WTC11 (cell line): ENCODE data around the gene CIAPIN1. TPM values are rescaled to one million over a fixed set of nuclear protein-coding genes. Genes with fewer than 3 reads are reported as not detected.

Source experiments
- ATAC-seq: fragments of 200-7000 bp; cut with Tn5 transposase; 2 replicates; pipeline ENCODE4 v1.10.0; 2021; ENCODE audit warnings: mild to moderate bottlenecking, moderate library complexity
- Bru-seq: library from RNA; stranded (reverse); fragments of 400-500 nt; gene quantifications from one replicate; lab custom pipeline; 2021; lab: Mats Ljungman, UMichigan
- CTCF ChIA-PET: fragments of 300-600 bp; sonication (Branson Sonifier 250); formaldehyde crosslinking; loops from one replicate; lab custom pipeline; 2021; ENCODE audit warnings: antibody characterized with exemption; lab: Charles Lee
- POLR2A ChIA-PET: fragments of 350-600 bp; sonication (Branson Sonifier 250); formaldehyde crosslinking; loops from one replicate; lab custom pipeline; 2021; ENCODE audit warnings: antibody characterized with exemption; lab: Charles Lee
- DNase-seq: peaks from one replicate; pipeline ENCODE4 v3.0.0; 2021; ENCODE audit warnings: low spot score
- H3K27ac Mint-ChIP-seq: 2 replicates; pipeline ENCODE4 v1.8.0; 2021; ENCODE audit warnings: mixed read lengths
- H3K27me3 Mint-ChIP-seq: 2 replicates; pipeline ENCODE4 v1.8.0; 2021; ENCODE audit warnings: low read depth, mild to moderate bottlenecking, moderate library complexity, mixed read lengths
- H3K36me3 Mint-ChIP-seq: 2 replicates; pipeline ENCODE4 v1.8.0; 2021; ENCODE audit warnings: mixed read lengths
- H3K4me1 Mint-ChIP-seq: 2 replicates; pipeline ENCODE4 v1.8.0; 2022; ENCODE audit warnings: mixed read lengths
- H3K4me3 Mint-ChIP-seq: 2 replicates; pipeline ENCODE4 v1.8.0; 2021; ENCODE audit warnings: mild to moderate bottlenecking, moderate library complexity, mixed read lengths
- H3K9me3 Mint-ChIP-seq: 2 replicates; pipeline ENCODE4 v1.8.0; 2021; ENCODE audit warnings: mixed read lengths
- AR ChIP-seq: fragments of 250-450 bp; sonication (Bioruptor Pico); IDR thresholded peaks from 2 replicates; pipeline ENCODE4 v1.9.0; 2021; ENCODE audit warnings: mild to moderate bottlenecking
- ARID4B ChIP-seq: sonication (generic); formaldehyde crosslinking; IDR thresholded peaks from 2 replicates; pipeline ENCODE4 v1.8.0; 2023; ENCODE audit warnings: missing genetic modification reagents, mild to moderate bottlenecking, borderline replicate concordance
- ELF4 ChIP-seq: sonication (generic); formaldehyde crosslinking; IDR thresholded peaks from 2 replicates; pipeline ENCODE4 v1.8.1; 2022; ENCODE audit warnings: low read depth, mild to moderate bottlenecking, moderate library complexity, missing genetic modification reagents
- FOXK1 ChIP-seq: sonication (generic); formaldehyde crosslinking; IDR thresholded peaks from 2 replicates; pipeline ENCODE4 v1.8.0; 2022; ENCODE audit warnings: mild to moderate bottlenecking, moderate library complexity, missing genetic modification reagents
- FOXP4 ChIP-seq: sonication (generic); formaldehyde crosslinking; IDR thresholded peaks from 2 replicates; pipeline ENCODE4 v1.8.0; 2022; ENCODE audit warnings: mild to moderate bottlenecking, missing genetic modification reagents
- HMGXB4 ChIP-seq: sonication (generic); formaldehyde crosslinking; IDR thresholded peaks from 2 replicates; pipeline ENCODE4 v1.8.1; 2023; ENCODE audit warnings: mild to moderate bottlenecking, moderate library complexity, missing genetic modification reagents
- JUN ChIP-seq: sonication (generic); formaldehyde crosslinking; IDR thresholded peaks from 2 replicates; pipeline ENCODE4 v1.8.0; 2023; ENCODE audit warnings: mild to moderate bottlenecking, missing genetic modification reagents
- NFATC4 ChIP-seq: fragments of 250-450 bp; sonication (Bioruptor Pico); IDR thresholded peaks from 2 replicates; pipeline ENCODE4 v1.9.0; 2021; ENCODE audit warnings: mild to moderate bottlenecking
- NR1H2 ChIP-seq: sonication (generic); formaldehyde crosslinking; IDR thresholded peaks from 2 replicates; pipeline ENCODE4 v1.9.0; 2021; ENCODE audit warnings: mild to moderate bottlenecking, moderate library complexity, missing genetic modification reagents
- RELA ChIP-seq: sonication (generic); formaldehyde crosslinking; IDR thresholded peaks from 2 replicates; pipeline ENCODE4 v1.8.1; 2022; ENCODE audit warnings: missing genetic modification reagents, mild to moderate bottlenecking, borderline replicate concordance
- SOX15 ChIP-seq: fragments of 250-450 bp; sonication (Bioruptor Pico); IDR thresholded peaks from 2 replicates; pipeline ENCODE4 v1.9.0; 2021; ENCODE audit warnings: mild to moderate bottlenecking
- STAT6 ChIP-seq: sonication (generic); formaldehyde crosslinking; conservative IDR thresholded peaks from 2 replicates; pipeline ENCODE4 v1.8.1; 2023; ENCODE audit warnings: mild to moderate bottlenecking, low read depth, missing genetic modification reagents, moderate library complexity
- TEAD1 ChIP-seq: sonication (generic); formaldehyde crosslinking; IDR thresholded peaks from 2 replicates; pipeline ENCODE4 v1.8.0; 2022; ENCODE audit warnings: mild to moderate bottlenecking, missing genetic modification reagents
- USF1 ChIP-seq: sonication (generic); formaldehyde crosslinking; IDR thresholded peaks from 2 replicates; pipeline ENCODE4 v1.8.0; 2022; ENCODE audit warnings: mild to moderate bottlenecking, missing genetic modification reagents
- ZMAT4 ChIP-seq: fragments of 250-450 bp; sonication (Bioruptor Pico); IDR thresholded peaks from 2 replicates; pipeline ENCODE4 v1.9.0; 2021; ENCODE audit warnings: mild to moderate bottlenecking
- ZNF121 ChIP-seq: sonication (generic); formaldehyde crosslinking; IDR thresholded peaks from 2 replicates; pipeline ENCODE4 v1.8.0; 2023; ENCODE audit warnings: missing genetic modification reagents
- ZNF396 ChIP-seq: fragments of 250-450 bp; sonication (Bioruptor Pico); IDR thresholded peaks from 2 replicates; pipeline ENCODE4 v1.8.0; 2021; ENCODE audit warnings: mild to moderate bottlenecking, moderate library complexity, borderline replicate concordance
- long read RNA-seq, 3 experiments: library from RNA in 1 of 3; library from capped mRNA in 1 of 3; library from polyadenylated mRNA in 1 of 3; unstranded in 2 of 3; stranded (forward) in 1 of 3; transcript quantifications; one replicate each; pipeline ENCODE4 v2.0.0, GENCODE V29; 2021
- total RNA-seq: library from RNA; stranded (reverse); gene quantifications from 3 replicates; pipeline ENCODE4 v1.2.3, GENCODE V29; 2021

The CIAPIN1 gene
- total RNA-seq, result 85.9 to 94.7 TPM (median 87.9 TPM) in 3 replicates
- percentile 84 among the genes with signal in this experiment for Bru-seq, nascent RNA
- long read RNA-seq, experiment 1, transcript CIAPIN1-209 (9 exons, 2,016 nt), result minor isoform, 67 of 498 reads
- long read RNA-seq, experiment 1, transcript CIAPIN1-201 (9 exons, 2,182 nt), result major isoform, 353 of 498 reads
- long read RNA-seq, experiment 1, transcript CIAPIN1-213 (8 exons, 1,559 nt), result minor isoform, 18 of 498 reads
- long read RNA-seq, experiment 1, partial matches to known transcripts, result 27 of 498 reads
- long read RNA-seq, experiment 1, other reads (novel, unspliced or antisense), result 31 of 498 reads
- long read RNA-seq, experiment 2, transcript CIAPIN1-209 (9 exons, 2,016 nt), result minor isoform, 10 of 108 reads
- long read RNA-seq, experiment 2, transcript CIAPIN1-201 (9 exons, 2,182 nt), result major isoform, 40 of 108 reads
- long read RNA-seq, experiment 2, partial matches to known transcripts, result 34 of 108 reads
- long read RNA-seq, experiment 2, other reads (novel, unspliced or antisense), result 17 of 108 reads
- long read RNA-seq, experiment 3, transcript CIAPIN1-209 (9 exons, 2,016 nt), result minor isoform, 58 of 457 reads
- long read RNA-seq, experiment 3, transcript CIAPIN1-213 (8 exons, 1,559 nt), result minor isoform, 7 of 457 reads
- long read RNA-seq, experiment 3, transcript CIAPIN1-201 (9 exons, 2,182 nt), result major isoform, 341 of 457 reads
- long read RNA-seq, experiment 3, partial matches to known transcripts, result 18 of 457 reads
- long read RNA-seq, experiment 3, other reads (novel, unspliced or antisense), result 33 of 457 reads

- DNase-seq (peak; percentile 92), ATAC-seq (peak; percentile 99)
- Mint-ChIP-seq H3K36me3 (peaks cover 22% of the 10 kb centered on the region), H3K4me3 (peak within 1 kb of the TSS; percentile 91), H3K27me3 (no peaks in the 10 kb centered on the region), H3K27ac (peak within 1 kb of the TSS; percentile 32), H3K9me3 (no peaks in the 10 kb centered on the region), H3K4me1 (peaks cover 13% of the 10 kb centered on the region)
- ChIA-PET CTCF (interaction anchor here (0.7 to 3.8 kb wide), 13 partner anchors 9 to 355 kb away, joined by 3 to 36 read pairs (median 5); partner anchors contain the start of genes CCL17, CPNE2 and POLR2C), POLR2A (interaction anchor here (0.6 to 1.3 kb wide), 7 partner anchors 15 to 149 kb away, joined by 3 to 9 read pairs (median 3); partner anchors contain the start of gene POLR2C)
- peak; percentile 78 for TF ChIP-seq HMGXB4 (CRISPR knock-in tag)
- no peak; the same call in 1 of the 2 replicates for TF ChIP-seq ELF4 (CRISPR knock-in tag)
- TF ChIP-seq ARID4B (CRISPR knock-in tag), result peak; percentile 77; the same call in 1 of the 2 replicates
- peak; percentile 39; the same call in 1 of the 2 replicates for TF ChIP-seq RELA
- peak; percentile 83; the same call in 1 of the 2 replicates for TF ChIP-seq FOXK1 (CRISPR knock-in tag)
- TF ChIP-seq NFATC4 (CRISPR knock-in tag), result no peak
- TF ChIP-seq USF1 (CRISPR knock-in tag), result peak; percentile 74; the same call in 1 of the 2 replicates
- TF ChIP-seq FOXP4, result peak; percentile 19; the same call in 1 of the 2 replicates
- TF ChIP-seq AR (CRISPR knock-in tag), result no peak
- TF ChIP-seq ZMAT4 (CRISPR knock-in tag), result no peak
- no peak for TF ChIP-seq NR1H2
- peak; percentile 91 for TF ChIP-seq TEAD1 (CRISPR knock-in tag)
- TF ChIP-seq JUN, result peak; percentile 80; the same call in 1 of the 2 replicates
- no peak for TF ChIP-seq SOX15 (CRISPR knock-in tag)
- no peak for TF ChIP-seq ZNF396 (CRISPR knock-in tag)
- 0 out of 2 replicates have a peak, but pooled peaks have one; percentile 92 for TF ChIP-seq STAT6 (CRISPR knock-in tag)
- TF ChIP-seq ZNF121 (CRISPR knock-in tag), result no peak
These were observed at the start of gene CIAPIN1, which contains the start of gene COQ9 for GRCh38 chr16:57447186-57447962. Gene CIAPIN1, minus strand, starts transcription at chr16:57447385. Its CDS starts 6,457 bp downstream, at chr16:57440928. Gene COQ9, plus strand, starts transcription at chr16:57447479. Its CDS starts 27 bp downstream, at chr16:57447506.
